ENCODE measurements around the gene LAMTOR4. TPM values are rescaled to one million over a fixed set of nuclear protein-coding genes. Genes with fewer than 3 reads are reported as not detected.
"Not testable (repeated sequence)": the region's sequence is repeated elsewhere in the genome, so short reads cannot be mapped to it uniquely, and the experiment has no call there.

The LAMTOR4 gene
- total RNA-seq, 4 donors from 2014 or later = 109 to 228 (median 148) TPM

GRCh38 chr7:100175296-100175935 is 26.7 kb downstream of the LAMTOR4 start:
- no peaks in the 10 kb centered on the region for H3K9me3 ChIP-seq
- H3K4me1 ChIP-seq = peaks cover 0 to 35% (median 9%) of the 10 kb centered on the region in 3 donors
- no peak overlapping the region for H3K27ac ChIP-seq
- 96 to 98% methylated on average over 3 to 10 of the region's 14 CpGs for WGBS, 2 donors (ENCODE audit: low coverage in 1 of 2)
- H3K27me3 ChIP-seq = peaks cover 35% of the 10 kb centered on the region
- ATAC-seq = no peak
- no peak overlapping the region for H3K4me3 ChIP-seq
- no peaks in the 10 kb centered on the region for H3K36me3 ChIP-seq
- no peak for TF ChIP-seq EP300 (IDR thresholded peaks at IDR 0.05)
- TF ChIP-seq POLR2AphosphoS5 (IDR thresholded peaks at IDR 0.05) = no peak
- no peak for TF ChIP-seq CTCF (IDR thresholded peaks at IDR 0.05)
- TF ChIP-seq POLR2A (IDR thresholded peaks at IDR 0.05) = no peak

GRCh38 chr7:100176096-100177044 is 27.7 kb downstream of the LAMTOR4 start:
- peak overlapping the region in 3 of 4 donors; percentile 48 to 69 (median 63) for H3K27ac ChIP-seq
- 38 to 54% methylated on average over 4 to 8 of the region's 14 CpGs for WGBS, 2 donors (ENCODE audit: low coverage in 1 of 2)

GRCh38 chr7:100177045-100178001 is 28.6 kb downstream of the LAMTOR4 start, which contains the start of the genes GPC2 and STAG3:
TSS of gene GPC2 (minus strand) at chr7:100177381. CDS start at chr7:100177199, 182 bp downstream.
TSS of gene STAG3 (plus strand) at chr7:100177918. CDS start at chr7:100180557, 2,639 bp downstream.
- TF ChIP-seq EP300 (IDR thresholded peaks at IDR 0.05) = no peak
- TF ChIP-seq CTCF (IDR thresholded peaks at IDR 0.05) = no peak
- TF ChIP-seq POLR2AphosphoS5 (IDR thresholded peaks at IDR 0.05) = no peak
- TF ChIP-seq POLR2A (IDR thresholded peaks at IDR 0.05) = no peak
- no peaks in the 10 kb centered on the region for H3K9me3 ChIP-seq
- peaks cover 22% of the 10 kb centered on the region for H3K27me3 ChIP-seq
- peak; percentile 96 for ATAC-seq
- peak within 1 kb of the TSS in 3 of 4 donors; percentile 48 to 69 (median 63) for H3K27ac ChIP-seq
- 0% methylated on average over 1 of the region's 78 CpGs; no CpG with 5 or more reads in 1 of the 2 donors for WGBS, 2 donors (ENCODE audit: low coverage in 1 of 2)
- H3K36me3 ChIP-seq = no peaks in the 10 kb centered on the region
- peak within 1 kb of the TSS; percentile 12 to 48 for H3K4me3 ChIP-seq
- H3K4me1 ChIP-seq = peaks cover 0 to 21% (median 6%) of the 10 kb centered on the region in 3 donors

More at GRCh38 chr7:100176096-100177044, 27.7 kb downstream of the LAMTOR4 start:
- ATAC-seq = no peak
- H3K27me3 ChIP-seq = peaks cover 26% of the 10 kb centered on the region
- no peaks in the 10 kb centered on the region for H3K9me3 ChIP-seq
- H3K4me3 ChIP-seq = peak overlapping the region; percentile 12 to 48
- TF ChIP-seq EP300 (IDR thresholded peaks at IDR 0.05) (no peak), POLR2A (IDR thresholded peaks at IDR 0.05) (no peak), POLR2AphosphoS5 (IDR thresholded peaks at IDR 0.05) (no peak), CTCF (IDR thresholded peaks at IDR 0.05) (no peak)
- H3K4me1 ChIP-seq = peaks cover 0 to 29% (median 9%) of the 10 kb centered on the region in 3 donors
- no peaks in the 10 kb centered on the region for H3K36me3 ChIP-seq

- H3K4me3 ChIP-seq, ATAC-seq, H3K27ac ChIP-seq, H3K36me3 ChIP-seq, H3K9me3 ChIP-seq, H3K27me3 ChIP-seq: not testable (repeated sequence)
- 80 to 100% methylated on average over 3 of the region's 3 CpGs for WGBS, 2 donors (ENCODE audit: low coverage in 1 of 2)
- peaks cover 0 to 21% (median 6%) of the 10 kb centered on the region in 3 donors for H3K4me1 ChIP-seq
Observed at GRCh38 chr7:100180084-100180483, 31.4 kb downstream of the LAMTOR4 start.

- 81 to 85% methylated on average over 5 of the region's 6 CpGs for WGBS, 2 donors (ENCODE audit: low coverage in 1 of 2)
- ATAC-seq = not testable (repeated sequence)
Observed at GRCh38 chr7:100182616-100183015, 33.9 kb downstream of the LAMTOR4 start.

GRCh38 chr7:100183090-100183489 is 34.4 kb downstream of the LAMTOR4 start:
- H3K27ac ChIP-seq, H3K9me3 ChIP-seq, H3K4me3 ChIP-seq, ATAC-seq, H3K36me3 ChIP-seq, H3K27me3 ChIP-seq, H3K4me1 ChIP-seq: not testable (repeated sequence)
- WGBS, 2 donors (ENCODE audit: low coverage in 1 of 2) = 86 to 100% methylated on average over 1 to 3 of the region's 6 CpGs

More at GRCh38 chr7:100182616-100183015, 33.9 kb downstream of the LAMTOR4 start:
- H3K36me3 ChIP-seq, H3K4me1 ChIP-seq, H3K4me3 ChIP-seq, H3K9me3 ChIP-seq, H3K27ac ChIP-seq, H3K27me3 ChIP-seq: not testable (repeated sequence)

Measured in gastroesophageal sphincter (tissue), 4 donors.